K562 (cell line): ENCODE data around the gene INPP5D. TPM values are rescaled to one million over a fixed set of nuclear protein-coding genes. Genes with fewer than 3 reads are reported as not detected.

Experiments used
- ATAC-seq: fragments of 200-7000 bp; cut with Tn5 transposase; 3 replicates; pipeline ENCODE4 v1.9.1; 2020; ENCODE audit warnings: moderate library complexity
- BruUV-seq: library from RNA; stranded (reverse); fragments of 400-500 nt; replicated peaks from 2 replicates; lab custom pipeline; 2021; lab: Mats Ljungman, UMichigan
- CTCF ChIA-PET: fragments of 300-600 bp; formaldehyde crosslinking; extraction: SDS; loops from one replicate; lab custom pipeline; 2021; ENCODE audit warnings: low intra/inter-chr PET ratio; lab: Yijun Ruan, JAX
- POLR2A ChIA-PET: fragments of 300-600, 350-650 bp; sonication (Branson Sonifier 250); formaldehyde crosslinking; extraction: SDS; loops from one replicate; lab custom pipeline; 2021; ENCODE audit warnings: antibody characterized with exemption, inconsistent platforms; lab: Yijun Ruan, JAX
- DNase-seq, 4 experiments: peaks; one replicate each; pipeline versions ENCODE4 v3.0.0 to v3.0.0-alpha.2; 2011 to 2018; ENCODE audit warnings: low spot score in 3 of 4, mixed read lengths in 3 of 4; ENCODE audit errors: extremely low read depth in 1 of 4
- FAIRE-seq: peaks from 2 replicates; lab custom pipeline; 2011; peaks lifted over from hg19 to GRCh38; lab: Jason Lieb, UNC
- H2AFZ ChIP-seq: 2 replicates; pipeline ENCODE4 v1.6.0; 2011; ENCODE audit warnings: low read depth, low read length, control low read depth, inconsistent platforms
- H3K27ac ChIP-seq: fragments of 200-600 bp; 3 replicates; pipeline ENCODE4 v1.8.0; 2011; ENCODE audit warnings: low read depth, mild to moderate bottlenecking, control low read depth, inconsistent platforms, low read length, moderate library complexity, mixed read lengths; ENCODE audit errors: extremely low read depth
- H3K27me3 ChIP-seq, 2 experiments: fragments of 300-600 bp in 1 of 2; 2 replicates in 1 of 2; 3 replicates in 1 of 2; pipeline versions ENCODE4 v1.6.0 to v1.8.0; 2011; ENCODE audit warnings: inconsistent platforms in 2 of 2, low read length in 2 of 2, mild to moderate bottlenecking in 1 of 2, mixed read lengths in 1 of 2, moderate library complexity in 1 of 2; ENCODE audit not compliant: control insufficient read depth in 2 of 2, insufficient read depth in 2 of 2
- H3K36me3 ChIP-seq: fragments of 300-600 bp; 3 replicates; pipeline ENCODE4 v1.8.0; 2011; ENCODE audit warnings: mild to moderate bottlenecking, low read length, inconsistent platforms; ENCODE audit not compliant: control insufficient read depth, insufficient read depth
- H3K4me1 ChIP-seq, 2 experiments: fragments of 200-600 bp in 1 of 2; replicated peaks in 1 of 2; 2 replicates in 1 of 2; 3 replicates in 1 of 2; pipeline versions ENCODE4 v1.5.1 to v1.8.0; 2011; ENCODE audit warnings: inconsistent platforms in 2 of 2, low read length in 2 of 2, mild to moderate bottlenecking in 1 of 2, mixed read lengths in 1 of 2, moderate library complexity in 1 of 2; ENCODE audit not compliant: control insufficient read depth in 2 of 2, insufficient read depth in 2 of 2
- H3K4me2 ChIP-seq: 2 replicates; pipeline ENCODE4 v1.6.1; 2011; ENCODE audit warnings: low read length, control low read depth, inconsistent platforms, mixed read lengths; ENCODE audit not compliant: insufficient read depth
- H3K4me3 ChIP-seq: fragments of 200-600 bp; sonication (generic), shearing (Covaris generic); 2 replicates; pipeline ENCODE4 v1.5.1; 2016; ENCODE audit warnings: control low read depth, inconsistent platforms
- H3K79me2 ChIP-seq: fragments of 200-600 bp; 3 replicates; pipeline ENCODE4 v1.8.0; 2011; ENCODE audit warnings: low read length, inconsistent platforms; ENCODE audit not compliant: control insufficient read depth, insufficient read depth
- H3K9ac ChIP-seq, 2 experiments: 2 replicates each; pipeline versions ENCODE4 v1.6.0 to v1.6.1; 2011; ENCODE audit warnings: low read depth in 2 of 2, low read length in 2 of 2, control low read depth in 1 of 2, inconsistent platforms in 1 of 2, mild to moderate bottlenecking in 1 of 2, mixed read lengths in 1 of 2; ENCODE audit not compliant: insufficient read depth in 1 of 2
- H3K9me1 ChIP-seq: one replicate; pipeline ENCODE4 v1.6.0; 2011; ENCODE audit warnings: inconsistent platforms, mild to moderate bottlenecking, low read length, moderate library complexity; ENCODE audit not compliant: control insufficient read depth, insufficient read depth
- H3K9me3 ChIP-seq: replicated peaks from 2 replicates; pipeline ENCODE4 v1.5.1; 2011; ENCODE audit warnings: low read depth, low read length, inconsistent platforms; ENCODE audit not compliant: control insufficient read depth, insufficient read depth
- H4K20me1 ChIP-seq: replicated peaks from 2 replicates; pipeline ENCODE4 v1.6.1; 2011; ENCODE audit warnings: low read length, inconsistent platforms, mixed read lengths; ENCODE audit not compliant: control insufficient read depth, insufficient read depth
- DPF2 ChIP-seq: fragments of 450-650 bp; IDR thresholded peaks from 2 replicates; pipeline ENCODE4 v1.6.1; 2016
- ETV6 ChIP-seq, 3 experiments: fragments of 150-350 bp in 1 of 3; sonication (generic) in 1 of 3; formaldehyde crosslinking in 1 of 3; IDR thresholded peaks; 2 replicates each; pipeline versions ENCODE4 v1.6.1 to v1.8.0; 2014 to 2022; ENCODE audit warnings: borderline replicate concordance in 2 of 3, low read depth in 2 of 3, antibody characterized with exemption in 1 of 3, low read length in 1 of 3, mild to moderate bottlenecking in 1 of 3, missing genetic modification reagents in 1 of 3
- FOXA1 ChIP-seq: fragments of 450-650 bp; IDR thresholded peaks from 2 replicates; pipeline ENCODE4 v1.6.1; 2016; ENCODE audit warnings: mild to moderate bottlenecking, borderline replicate concordance
- HBP1 ChIP-seq: fragments of 450-650 bp; formaldehyde crosslinking; IDR thresholded peaks from 2 replicates; pipeline ENCODE4 v1.4.0; 2022; ENCODE audit warnings: missing genetic modification characterization
- MLLT1 ChIP-seq, 2 experiments: fragments of 450-650 bp; IDR thresholded peaks; 2 replicates each; pipeline ENCODE4 v1.6.1; 2016
- MTA2 ChIP-seq: fragments of 450-650 bp; IDR thresholded peaks from 2 replicates; pipeline ENCODE4 v1.6.1; 2016; ENCODE audit warnings: low read depth
- SMAD1 ChIP-seq: fragments of 150-350 bp; IDR thresholded peaks from 2 replicates; pipeline ENCODE4 v1.6.1; 2014; ENCODE audit warnings: low read length, low read depth; ENCODE audit not compliant: partially characterized antibody
- SMAD3 ChIP-seq: fragments of 450-650 bp; formaldehyde crosslinking; conservative IDR thresholded peaks from 2 replicates; pipeline ENCODE4 v1.4.0; 2020; ENCODE audit warnings: mild to moderate bottlenecking
- TEAD4 ChIP-seq, 2 experiments: sonication (generic) in 1 of 2; formaldehyde crosslinking in 1 of 2; IDR thresholded peaks; 2 replicates each; pipeline versions ENCODE4 v1.6.1 to v1.8.0; 2012 to 2022; ENCODE audit warnings: borderline replicate concordance in 1 of 2, inconsistent platforms in 1 of 2, low read length in 1 of 2, mild to moderate bottlenecking in 1 of 2, missing genetic modification reagents in 1 of 2
- ZNF512 ChIP-seq: IDR thresholded peaks from 2 replicates; pipeline ENCODE4 v1.6.1; 2016; ENCODE audit warnings: missing genetic modification characterization, missing compliant biosample characterization
- WGBS: fragments of 100-300 bp; shearing (Covaris generic); methylation state at CpG from one replicate; pipeline ENCODE4 v1.1.6; 2016; ENCODE audit warnings: low coverage, mixed read lengths; ENCODE audit not compliant: insufficient coverage; ENCODE audit errors: missing lambda C conversion rate; 5-methylcytosine and 5-hydroxymethylcytosine counted together
- in situ Hi-C: fragments of 300-500 bp; cut with MboI; formaldehyde crosslinking; loops from 4 replicates; pipeline ENCODE4 v1.15.0; 2018; ENCODE audit warnings: inconsistent platforms, mixed read lengths
- intact Hi-C: fragments of 100-400 bp; cut with micrococcal nuclease; formaldehyde crosslinking; loops from 2 replicates; pipeline ENCODE4 v1.14.2; 2022
- polyA plus RNA-seq, 8 experiments: library from polyadenylated mRNA; depleted of rRNA in 4 of 8; stranded (reverse) in 5 of 8; unstranded in 3 of 8; fragments of >200 nt; fragmentation: Nextera tagmentation in 2 of 8; fragmentation: Illumina TruSeq in 1 of 8; extraction: Ambion mirVana in 2 of 8; extraction: Trizol in 1 of 8; gene quantifications; 2 replicates each; pipeline versions ENCODE4 v1.2.1 to v1.2.3, GENCODE V29; 2011 to 2014; ENCODE audit warnings: inconsistent platforms in 1 of 8, missing spikeins in 1 of 8
- total RNA-seq, 7 experiments: library from RNA; depleted of rRNA in 6 of 7; stranded (reverse); fragments of >200 nt in 6 of 7; fragmentation: Illumina TruSeq in 2 of 7; extraction: Trizol in 2 of 7; gene quantifications; 2 replicates each; pipeline versions ENCODE4 v1.2.1 to v1.2.3, GENCODE V29; 2011 to 2021; ENCODE audit warnings: low replicate concordance in 1 of 7

The INPP5D gene
- total and polyA plus RNA-seq, 9 of the 15 experiments (the other 6 are each of a cell fraction or from before 2014, with no cell fraction given), result 0.55 to 6.2 (median 2.2) TPM

GRCh38 chr2:233248999-233249398 is 188.9 kb downstream of the INPP5D start:
- Histone ChIP-seq H3K9me1 (no peaks in the 10 kb centered on the region), H3K9ac (no peak overlapping the region), H2AFZ (peak overlapping the region; percentile 66; the same call in 1 of the 2 replicates), H3K36me3 (peaks cover 10% of the 10 kb centered on the region; the same call in 2 of the 3 replicates), H3K4me2 (no peak overlapping the region), H3K9me3 (peaks cover 12% of the 10 kb centered on the region), H3K79me2 (peaks cover 25% of the 10 kb centered on the region), H3K27me3 (no peaks in the 10 kb centered on the region), H3K4me3 (no peak overlapping the region), H3K4me1 (peaks cover 0 to 7% of the 10 kb centered on the region in 2 experiments; a peak in 2 of 5 replicates), H3K27ac (no peak overlapping the region), H4K20me1 (no peaks in the 10 kb centered on the region)
- FAIRE-seq (peak; percentile 15), ATAC-seq (no peak), DNase-seq (no peak)
- POLR2A ChIA-PET, result interaction anchor here (0.6 kb wide), 1 partner anchor 242 kb away, joined by 3 read pairs; no protein-coding TSS in a partner anchor
- in situ Hi-C loops, result no loop called here
- no TSS peak for BruUV-seq
- TF ChIP-seq SMAD3 (CRISPR knock-in tag), result no peak
- TF ChIP-seq HBP1 (CRISPR knock-in tag), result no peak
- TF ChIP-seq FOXA1, result no peak
- TF ChIP-seq ZNF512 (tag), result no peak
- no peak for TF ChIP-seq DPF2
- no peak for TF ChIP-seq TEAD4 (IDR thresholded peaks at IDR 0.05; ENCODE audit: low read length)
- TF ChIP-seq TEAD4 (CRISPR knock-in tag; IDR thresholded peaks at IDR 0.05; ENCODE audit: borderline replicate concordance), result no peak
- TF ChIP-seq MTA2, result no peak
- no peak for TF ChIP-seq ETV6 (IDR thresholded peaks at IDR 0.05; ENCODE audit: borderline replicate concordance in 1 of 2, low read depth in 2 of 2, low read length in 1 of 2)
- TF ChIP-seq ETV6 (CRISPR knock-in tag; IDR thresholded peaks at IDR 0.05; ENCODE audit: borderline replicate concordance), result no peak
- TF ChIP-seq MLLT1 (IDR thresholded peaks at IDR 0.05), result no peak
- TF ChIP-seq SMAD1, result no peak
- CTCF ChIA-PET, result interaction anchor here (0.6 kb wide), 1 partner anchor 263 kb away, joined by 3 read pairs; no protein-coding TSS in a partner anchor
- 65% methylated on average over 7 of the region's 7 CpGs for WGBS
- intact Hi-C loops, result loop anchor here (10.0 kb wide), 1 partner anchor 74 kb away; no protein-coding TSS in a partner anchor
